Loucy (cell line): Measurements from ENCODE around the gene VHLL.

Source experiments
- CTCF ChIP-seq: fragments of 200-600 bp; sonication (generic); conservative IDR thresholded peaks from 2 replicates; pipeline ENCODE4 v1.5.1; 2014; ENCODE audit warnings: mild to moderate bottlenecking, antibody characterized with exemption, low read length
- EZH2phosphoT487 ChIP-seq: fragments of 200-600 bp; IDR thresholded peaks from 2 replicates; pipeline ENCODE4 v1.6.1; 2018; ENCODE audit warnings: antibody characterized with exemption, mild to moderate bottlenecking, moderate library complexity, borderline replicate concordance

DNA sequence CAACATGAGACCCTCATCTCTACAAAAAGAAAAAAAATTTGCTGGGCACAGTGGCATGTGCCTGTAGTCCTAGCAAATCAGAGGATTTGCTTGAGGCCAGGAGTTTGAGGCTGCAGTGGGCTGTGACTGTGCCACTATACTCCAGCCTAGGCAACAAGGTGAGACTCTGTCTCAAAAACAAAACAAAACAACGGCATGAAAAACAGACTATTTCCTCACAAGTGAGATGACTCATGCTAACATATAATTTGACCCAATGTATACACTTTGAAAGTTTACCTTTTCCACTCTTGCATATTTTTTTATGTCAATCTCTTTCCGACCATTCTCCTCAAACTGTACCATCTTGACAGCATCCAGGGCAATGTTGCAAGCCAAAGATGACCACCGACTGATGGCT is 21.5 kb upstream of the VHLL start:
- TF ChIP-seq CTCF, result no peak
- TF ChIP-seq EZH2phosphoT487, result no peak
